HL-60 (cell line): Measurements from ENCODE around the gene OR2C3.
"Not testable (repeated sequence)": the region's sequence is repeated elsewhere in the genome, so short reads cannot be mapped to it uniquely, and the experiment has no call there.

Source experiments
- DNase-seq, 2 experiments: peaks; one replicate each; pipeline ENCODE4 v3.0.0-alpha.2; 2010 to 2020; ENCODE audit warnings: low read depth in 1 of 2, low spot score in 1 of 2
- H3K27ac ChIP-seq: fragments of 250-450 bp; sonication (Bioruptor Pico); replicated peaks from 2 replicates; pipeline ENCODE4 v1.5.1; 2020; ENCODE audit warnings: mild to moderate bottlenecking, moderate library complexity
- H3K27me3 ChIP-seq: fragments of 250-450 bp; sonication (Bioruptor Pico); 2 replicates; pipeline ENCODE4 v1.5.1; 2021; ENCODE audit warnings: mild to moderate bottlenecking, moderate library complexity; ENCODE audit not compliant: insufficient read depth, poor library complexity, severe bottlenecking
- H3K4me3 ChIP-seq: replicated peaks from 2 replicates; pipeline ENCODE4 v1.5.1; 2011; ENCODE audit warnings: mild to moderate bottlenecking, control low read depth, low read length; ENCODE audit not compliant: insufficient read depth
- GABPA ChIP-seq: IDR thresholded peaks from 2 replicates; pipeline ENCODE4 v1.6.1; 2012; ENCODE audit warnings: low read depth
- POLR2AphosphoS5 ChIP-seq: IDR thresholded peaks from 2 replicates; pipeline ENCODE4 v1.6.1; 2012; ENCODE audit warnings: low read depth
- SPI1 ChIP-seq: IDR thresholded peaks from 2 replicates; pipeline ENCODE4 v1.6.1; 2012; ENCODE audit warnings: low read depth, mild to moderate bottlenecking, borderline replicate concordance
- TF ChIP-seq, protein P1 (sequence below): IDR thresholded peaks from 2 replicates; pipeline ENCODE4 v1.6.1; 2012; ENCODE audit warnings: low read depth; ENCODE audit not compliant: insufficient replicate concordance
- TF ChIP-seq, protein P2 (sequence below): IDR thresholded peaks from one replicate; pipeline ENCODE4 v1.5.1; 2011; ENCODE audit warnings: low read length, control low read depth, inconsistent platforms; ENCODE audit not compliant: insufficient read depth

Gene OR2C3

DNA sequence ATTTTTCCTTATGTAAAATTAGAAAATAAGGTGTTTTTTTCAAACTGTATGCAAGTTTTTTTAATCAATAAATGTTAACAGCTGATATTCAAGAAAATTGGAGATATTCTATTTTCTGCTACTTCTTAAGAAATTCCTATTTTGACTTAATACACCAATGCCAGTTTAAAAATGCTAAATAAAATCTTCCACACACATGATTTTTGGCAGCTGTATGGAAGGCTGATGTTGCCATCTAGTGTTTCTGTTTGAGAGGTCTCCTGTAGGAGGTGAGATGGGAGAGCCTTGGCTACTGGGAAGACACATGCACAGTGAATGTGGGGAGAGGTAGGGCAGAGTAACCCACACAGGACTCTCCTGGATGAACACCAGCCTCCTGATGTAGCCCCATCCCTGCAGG, 49.2 kb downstream of the OR2C3 start:
- H3K27ac ChIP-seq: no peak overlapping the region
- DNase-seq: peak; percentile 28 to 66
- no peak overlapping the region for H3K4me3 ChIP-seq
- TF ChIP-seq GABPA (no peak), POLR2AphosphoS5 (no peak), SPI1 (no peak)
- TF ChIP-seq, protein P1, sequence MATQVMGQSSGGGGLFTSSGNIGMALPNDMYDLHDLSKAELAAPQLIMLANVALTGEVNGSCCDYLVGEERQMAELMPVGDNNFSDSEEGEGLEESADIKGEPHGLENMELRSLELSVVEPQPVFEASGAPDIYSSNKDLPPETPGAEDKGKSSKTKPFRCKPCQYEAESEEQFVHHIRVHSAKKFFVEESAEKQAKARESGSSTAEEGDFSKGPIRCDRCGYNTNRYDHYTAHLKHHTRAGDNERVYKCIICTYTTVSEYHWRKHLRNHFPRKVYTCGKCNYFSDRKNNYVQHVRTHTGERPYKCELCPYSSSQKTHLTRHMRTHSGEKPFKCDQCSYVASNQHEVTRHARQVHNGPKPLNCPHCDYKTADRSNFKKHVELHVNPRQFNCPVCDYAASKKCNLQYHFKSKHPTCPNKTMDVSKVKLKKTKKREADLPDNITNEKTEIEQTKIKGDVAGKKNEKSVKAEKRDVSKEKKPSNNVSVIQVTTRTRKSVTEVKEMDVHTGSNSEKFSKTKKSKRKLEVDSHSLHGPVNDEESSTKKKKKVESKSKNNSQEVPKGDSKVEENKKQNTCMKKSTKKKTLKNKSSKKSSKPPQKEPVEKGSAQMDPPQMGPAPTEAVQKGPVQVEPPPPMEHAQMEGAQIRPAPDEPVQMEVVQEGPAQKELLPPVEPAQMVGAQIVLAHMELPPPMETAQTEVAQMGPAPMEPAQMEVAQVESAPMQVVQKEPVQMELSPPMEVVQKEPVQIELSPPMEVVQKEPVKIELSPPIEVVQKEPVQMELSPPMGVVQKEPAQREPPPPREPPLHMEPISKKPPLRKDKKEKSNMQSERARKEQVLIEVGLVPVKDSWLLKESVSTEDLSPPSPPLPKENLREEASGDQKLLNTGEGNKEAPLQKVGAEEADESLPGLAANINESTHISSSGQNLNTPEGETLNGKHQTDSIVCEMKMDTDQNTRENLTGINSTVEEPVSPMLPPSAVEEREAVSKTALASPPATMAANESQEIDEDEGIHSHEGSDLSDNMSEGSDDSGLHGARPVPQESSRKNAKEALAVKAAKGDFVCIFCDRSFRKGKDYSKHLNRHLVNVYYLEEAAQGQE: no peak
- TF ChIP-seq, protein P2, sequence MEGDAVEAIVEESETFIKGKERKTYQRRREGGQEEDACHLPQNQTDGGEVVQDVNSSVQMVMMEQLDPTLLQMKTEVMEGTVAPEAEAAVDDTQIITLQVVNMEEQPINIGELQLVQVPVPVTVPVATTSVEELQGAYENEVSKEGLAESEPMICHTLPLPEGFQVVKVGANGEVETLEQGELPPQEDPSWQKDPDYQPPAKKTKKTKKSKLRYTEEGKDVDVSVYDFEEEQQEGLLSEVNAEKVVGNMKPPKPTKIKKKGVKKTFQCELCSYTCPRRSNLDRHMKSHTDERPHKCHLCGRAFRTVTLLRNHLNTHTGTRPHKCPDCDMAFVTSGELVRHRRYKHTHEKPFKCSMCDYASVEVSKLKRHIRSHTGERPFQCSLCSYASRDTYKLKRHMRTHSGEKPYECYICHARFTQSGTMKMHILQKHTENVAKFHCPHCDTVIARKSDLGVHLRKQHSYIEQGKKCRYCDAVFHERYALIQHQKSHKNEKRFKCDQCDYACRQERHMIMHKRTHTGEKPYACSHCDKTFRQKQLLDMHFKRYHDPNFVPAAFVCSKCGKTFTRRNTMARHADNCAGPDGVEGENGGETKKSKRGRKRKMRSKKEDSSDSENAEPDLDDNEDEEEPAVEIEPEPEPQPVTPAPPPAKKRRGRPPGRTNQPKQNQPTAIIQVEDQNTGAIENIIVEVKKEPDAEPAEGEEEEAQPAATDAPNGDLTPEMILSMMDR: peak; percentile 27
- H3K27me3 ChIP-seq: no peaks in the 10 kb centered on the region

DNA sequence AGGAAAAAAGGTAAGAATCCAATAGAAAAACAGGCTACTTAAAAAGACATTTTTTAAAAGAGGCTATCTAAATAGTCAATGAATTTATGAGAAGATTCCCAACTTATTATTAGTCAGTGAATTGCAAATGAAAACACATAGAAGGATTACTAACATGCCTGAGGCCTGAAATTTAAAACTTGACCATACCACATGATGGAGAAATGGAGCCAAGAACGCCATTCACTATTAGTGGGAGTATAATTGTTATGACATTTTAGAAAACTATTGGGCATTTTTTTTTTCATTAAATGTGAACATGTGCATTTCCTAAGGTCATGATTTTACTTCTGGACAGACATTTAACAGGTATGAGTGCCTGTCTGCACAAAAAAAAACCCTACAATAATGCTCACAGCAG, 53.5 kb downstream of the OR2C3 start:
- no peak for TF ChIP-seq SPI1
- TF ChIP-seq GABPA: no peak
- TF ChIP-seq, protein P1: no peak
- TF ChIP-seq POLR2AphosphoS5: no peak

DNA sequence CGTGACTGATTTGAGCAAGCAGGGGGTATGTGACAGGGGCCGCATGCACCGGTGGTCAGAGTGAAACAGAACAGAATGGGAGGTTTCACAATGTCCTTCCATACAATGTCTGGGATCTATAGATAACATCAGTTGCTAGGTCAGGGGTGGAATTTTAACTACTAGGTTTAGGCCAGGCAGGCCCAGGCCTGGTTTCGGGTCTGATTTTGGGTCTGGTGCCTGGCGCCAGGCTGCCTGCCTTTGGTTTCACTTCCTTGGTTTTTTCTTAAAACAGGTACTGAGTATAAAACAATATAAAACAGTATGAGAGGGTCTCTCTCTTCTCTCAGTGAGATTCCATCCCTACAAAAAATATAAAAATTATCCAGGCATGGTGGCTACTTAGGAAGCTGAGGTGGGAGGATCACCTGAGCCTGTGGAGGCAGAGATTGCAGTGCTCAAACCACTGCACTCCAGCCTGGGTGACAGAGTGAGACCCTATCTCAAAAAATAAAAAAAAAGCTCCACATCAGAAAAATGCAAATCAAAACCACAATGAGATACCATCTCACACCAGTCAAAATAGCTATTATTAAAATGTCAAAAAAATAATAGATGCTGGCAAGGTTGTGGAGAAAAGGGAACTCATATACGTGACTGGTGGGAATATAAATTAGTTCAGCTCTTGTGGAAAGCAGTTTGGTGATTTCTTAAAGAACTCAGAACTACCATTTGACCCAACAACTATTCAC, 59.7 kb downstream of the OR2C3 start:
- H3K27ac ChIP-seq, H3K27me3 ChIP-seq, DNase-seq, H3K4me3 ChIP-seq: not testable (repeated sequence)

More for the DNA sequence above, 53.5 kb downstream of the OR2C3 start:
- no peak overlapping the region for H3K27ac ChIP-seq
- DNase-seq: no peak
- no peak overlapping the region for H3K4me3 ChIP-seq
- no peaks in the 10 kb centered on the region for H3K27me3 ChIP-seq

DNA sequence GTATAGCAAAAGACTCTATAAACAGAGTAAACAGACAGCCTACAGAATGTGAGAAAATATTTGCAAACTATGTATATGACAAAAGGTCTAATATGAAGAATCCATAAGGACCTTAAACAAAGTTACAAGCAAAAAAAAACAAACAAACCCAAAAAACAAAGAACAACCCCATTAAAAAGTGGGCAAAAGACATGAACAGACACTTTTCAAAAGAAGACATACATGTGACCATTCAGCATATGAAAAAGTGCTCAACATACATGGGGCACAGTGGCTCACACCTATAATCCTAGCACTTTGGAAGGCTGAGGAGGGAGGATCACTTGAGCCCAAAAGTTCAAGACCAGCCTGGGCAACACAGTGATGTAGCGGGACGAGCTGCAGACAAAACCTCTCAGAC, 60.4 kb downstream of the OR2C3 start:
- no peak overlapping the region for H3K4me3 ChIP-seq
- DNase-seq: no peak
- TF ChIP-seq POLR2AphosphoS5 (no peak), SPI1 (no peak), GABPA (no peak)
- TF ChIP-seq, protein P2: no peak
- TF ChIP-seq, protein P1: no peak
- no peaks in the 10 kb centered on the region for H3K27me3 ChIP-seq
- H3K27ac ChIP-seq: no peak overlapping the region
